ENCODE data around the gene SEMA3C. TPM values are rescaled to one million over a fixed set of nuclear protein-coding genes. Genes with fewer than 3 reads are reported as not detected.

The SEMA3C gene
- total RNA-seq, 1 donor from 2014 or later: 68.6 TPM

GRCh38 chr7:80774843-80775242 lies 144.0 kb downstream of the SEMA3C start:
- TF ChIP-seq CTCF (conservative IDR thresholded peaks at IDR 0.05; ENCODE audit: low read depth, low read length): no peak

GRCh38 chr7:80773787-80774508 lies 144.9 kb downstream of the SEMA3C start:
- no peak for TF ChIP-seq CTCF (conservative IDR thresholded peaks at IDR 0.05; ENCODE audit: low read depth, low read length)
- no peak overlapping the region for H3K4me3 ChIP-seq (ENCODE audit: low read depth, low read length)
- DNase-seq (ENCODE audit: low read depth): no peak

More at GRCh38 chr7:80774843-80775242, 144.0 kb downstream of the SEMA3C start:
- DNase-seq (ENCODE audit: low read depth): no peak
- no peak overlapping the region for H3K4me3 ChIP-seq (ENCODE audit: low read depth, low read length)

GRCh38 chr7:80772347-80772993 lies 146.4 kb downstream of the SEMA3C start:
- no peak for DNase-seq (ENCODE audit: low read depth)
- H3K4me3 ChIP-seq (ENCODE audit: low read depth, low read length): no peak overlapping the region
- TF ChIP-seq CTCF (conservative IDR thresholded peaks at IDR 0.05; ENCODE audit: low read depth, low read length): no peak

GRCh38 chr7:80771523-80771922 lies 147.3 kb downstream of the SEMA3C start:
- H3K4me3 ChIP-seq (ENCODE audit: low read depth, low read length): no peak overlapping the region
- no peak for TF ChIP-seq CTCF (conservative IDR thresholded peaks at IDR 0.05; ENCODE audit: low read depth, low read length)
- DNase-seq (ENCODE audit: low read depth): no peak

GRCh38 chr7:80770675-80771081 lies 148.2 kb downstream of the SEMA3C start:
- TF ChIP-seq CTCF (conservative IDR thresholded peaks at IDR 0.05; ENCODE audit: low read depth, low read length): no peak
- DNase-seq (ENCODE audit: low read depth): peak; percentile 25
- H3K4me3 ChIP-seq (ENCODE audit: low read depth, low read length): no peak overlapping the region

GRCh38 chr7:80770061-80770460 lies 148.8 kb downstream of the SEMA3C start:
- H3K4me3 ChIP-seq (ENCODE audit: low read depth, low read length): no peak overlapping the region
- no peak for TF ChIP-seq CTCF (conservative IDR thresholded peaks at IDR 0.05; ENCODE audit: low read depth, low read length)
- DNase-seq (ENCODE audit: low read depth): no peak

All from epithelial cell of proximal tubule (primary cell).